H1 (cell line): ENCODE data around the gene COPZ2. TPM values are rescaled to one million over a fixed set of nuclear protein-coding genes. Genes with fewer than 3 reads are reported as not detected.

Source experiments
- CTCF ChIA-PET: fragments of 300-600 bp; sonication (Branson Sonifier 250); formaldehyde crosslinking; loops from one replicate; lab custom pipeline; 2021; ENCODE audit not compliant: partially characterized antibody; lab: Charles Lee
- POLR2A ChIA-PET: fragments of 300-600 bp; sonication (Branson Sonifier 250); formaldehyde crosslinking; loops from one replicate; lab custom pipeline; 2021; ENCODE audit warnings: inconsistent platforms; ENCODE audit not compliant: partially characterized antibody; lab: Charles Lee
- DNase-seq, 2 experiments: peaks; one replicate each; pipeline versions ENCODE4 v3.0.0 to v3.0.0-alpha.2; 2010 to 2022; ENCODE audit warnings: low spot score in 2 of 2, low read depth in 1 of 2, mixed read lengths in 1 of 2
- FAIRE-seq: peaks from 2 replicates; lab custom pipeline; 2011; peaks lifted over from hg19 to GRCh38; lab: Jason Lieb, UNC
- H2AFZ ChIP-seq: 2 replicates; pipeline ENCODE4 v1.8.1; 2012; ENCODE audit warnings: low read length, inconsistent platforms
- H2AK5ac ChIP-seq: 2 replicates; pipeline ENCODE4 v1.6.1; 2013; ENCODE audit warnings: low read depth, low read length
- H2BK120ac ChIP-seq: replicated peaks from 2 replicates; pipeline ENCODE3; 2013; ENCODE audit warnings: low read depth, low read length, inconsistent platforms
- H2BK12ac ChIP-seq: 2 replicates; pipeline ENCODE4 v1.6.1; 2013; ENCODE audit warnings: low read depth, low read length
- H2BK15ac ChIP-seq: 2 replicates; pipeline ENCODE4 v1.6.1; 2013; ENCODE audit warnings: low read length
- H2BK20ac ChIP-seq: 2 replicates; pipeline ENCODE4 v1.6.1; 2013; ENCODE audit warnings: low read length
- H2BK5ac ChIP-seq: 2 replicates; pipeline ENCODE4 v1.6.1; 2013; ENCODE audit warnings: low read depth, low read length
- H3K14ac ChIP-seq: 2 replicates; pipeline ENCODE4 v1.6.1; 2013; ENCODE audit warnings: inconsistent platforms; ENCODE audit not compliant: insufficient read length
- H3K18ac ChIP-seq: 2 replicates; pipeline ENCODE4 v1.6.1; 2013; ENCODE audit warnings: low read length; ENCODE audit errors: extremely low read depth
- H3K23ac ChIP-seq: 2 replicates; pipeline ENCODE4 v1.6.1; 2013; ENCODE audit warnings: inconsistent platforms; ENCODE audit not compliant: insufficient read length
- H3K23me2 ChIP-seq: 2 replicates; pipeline ENCODE4 v1.6.1; 2013; ENCODE audit warnings: low read depth, low read length
- H3K27ac ChIP-seq: 2 replicates; pipeline ENCODE4 v1.6.1; 2011; ENCODE audit warnings: low read depth, low read length, inconsistent platforms
- H3K27me3 ChIP-seq, 4 experiments: replicated peaks in 1 of 4; 1 replicate in 1 of 4; 2 replicates in 3 of 4; pipeline versions ENCODE4 v1.6.1 to v1.8.1; 2011 to 2013; ENCODE audit warnings: low read length in 3 of 4, mild to moderate bottlenecking in 3 of 4, inconsistent platforms in 2 of 4, mixed read lengths in 2 of 4, moderate library complexity in 1 of 4; ENCODE audit not compliant: control insufficient read depth in 3 of 4, insufficient read depth in 3 of 4; ENCODE audit errors: extremely low read depth in 1 of 4
- H3K36me3 ChIP-seq, 4 experiments: 2 replicates each; pipeline versions ENCODE4 v1.6.1 to v1.8.1; 2011 to 2013; ENCODE audit warnings: mild to moderate bottlenecking in 4 of 4, low read length in 3 of 4, moderate library complexity in 2 of 4, control low read depth in 1 of 4, inconsistent platforms in 1 of 4; ENCODE audit not compliant: insufficient read depth in 4 of 4, control insufficient read depth in 2 of 4
- H3K4ac ChIP-seq: replicated peaks from 2 replicates; pipeline ENCODE3; 2013; ENCODE audit warnings: low read length, low read depth, mixed read lengths, inconsistent platforms; ENCODE audit not compliant: insufficient read length
- H3K4me1 ChIP-seq, 4 experiments: replicated peaks in 1 of 4; 1 replicate in 1 of 4; 2 replicates in 3 of 4; pipeline versions ENCODE4 v1.6.1 to v1.8.1; 2011 to 2013; ENCODE audit warnings: low read length in 3 of 4, inconsistent platforms in 2 of 4, mixed read lengths in 1 of 4; ENCODE audit not compliant: insufficient read depth in 4 of 4, control insufficient read depth in 3 of 4
- H3K4me2 ChIP-seq, 2 experiments: 2 replicates each; pipeline versions ENCODE4 v1.6.1 to v1.8.1; 2011 to 2013; ENCODE audit warnings: low read depth in 2 of 2, low read length in 2 of 2, control low read depth in 1 of 2, inconsistent platforms in 1 of 2, mild to moderate bottlenecking in 1 of 2; ENCODE audit not compliant: insufficient read depth in 1 of 2
- H3K4me3 ChIP-seq, 4 experiments: fragments of 200-600, 300-600 bp in 1 of 4; sonication (generic), shearing (Covaris generic), sonication (Bioruptor Twin) in 1 of 4; 2 replicates each; pipeline versions ENCODE4 v1.5.1 to v1.8.1; 2011 to 2016; ENCODE audit warnings: low read length in 4 of 4, low read depth in 3 of 4, control low read depth in 2 of 4, inconsistent platforms in 2 of 4, mild to moderate bottlenecking in 2 of 4, mixed read lengths in 1 of 4, moderate library complexity in 1 of 4; ENCODE audit not compliant: insufficient read depth in 2 of 4; ENCODE audit errors: extremely low read depth in 1 of 4
- H3K56ac ChIP-seq: replicated peaks from 2 replicates; pipeline ENCODE3; 2013; ENCODE audit warnings: low read depth, mild to moderate bottlenecking, mixed read lengths, low read length, inconsistent platforms; ENCODE audit not compliant: insufficient read length
- H3K79me1 ChIP-seq: 2 replicates; pipeline ENCODE4 v1.6.1; 2013; ENCODE audit warnings: low read depth, low read length, control low read depth
- H3K79me2 ChIP-seq, 2 experiments: 2 replicates each; pipeline versions ENCODE4 v1.6.1 to v1.8.1; 2012 to 2013; ENCODE audit warnings: low read length in 2 of 2, mild to moderate bottlenecking in 2 of 2, inconsistent platforms in 1 of 2; ENCODE audit not compliant: insufficient read depth in 2 of 2, control insufficient read depth in 1 of 2
- H3K9ac ChIP-seq, 4 experiments: replicated peaks in 1 of 4; 1 replicate in 1 of 4; 2 replicates in 3 of 4; pipeline versions ENCODE4 v1.6.1 to v1.8.1; 2011 to 2013; ENCODE audit warnings: low read depth in 3 of 4, low read length in 3 of 4, control low read depth in 2 of 4, mild to moderate bottlenecking in 2 of 4, moderate library complexity in 2 of 4, inconsistent platforms in 1 of 4; ENCODE audit errors: extremely low read depth in 1 of 4
- H3K9me3 ChIP-seq, 2 experiments: 2 replicates each; pipeline versions ENCODE4 v1.6.1 to v1.8.1; 2012 to 2013; ENCODE audit warnings: mild to moderate bottlenecking in 2 of 2, moderate library complexity in 2 of 2, control low read depth in 1 of 2, inconsistent platforms in 1 of 2, low read depth in 1 of 2, low read length in 1 of 2, mixed read lengths in 1 of 2; ENCODE audit not compliant: insufficient read depth in 2 of 2
- H4K20me1 ChIP-seq, 2 experiments: replicated peaks in 1 of 2; 2 replicates each; pipeline versions ENCODE3 to v1.8.1; 2011 to 2013; ENCODE audit warnings: inconsistent platforms in 2 of 2, low read length in 2 of 2, mild to moderate bottlenecking in 1 of 2; ENCODE audit not compliant: insufficient read depth in 2 of 2, control insufficient read depth in 1 of 2
- H4K5ac ChIP-seq: 2 replicates; pipeline ENCODE4 v1.6.1; 2013; ENCODE audit warnings: low read length, low read depth, mixed read lengths, inconsistent platforms; ENCODE audit not compliant: insufficient read length
- H4K8ac ChIP-seq: 2 replicates; pipeline ENCODE4 v1.8.0; 2013; ENCODE audit warnings: mild to moderate bottlenecking, moderate library complexity, low read length, inconsistent platforms; ENCODE audit not compliant: insufficient read depth; ENCODE audit errors: extremely low read depth
- H4K91ac ChIP-seq: replicated peaks from 2 replicates; pipeline ENCODE3; 2013; ENCODE audit warnings: low read length, mixed read lengths, inconsistent platforms; ENCODE audit not compliant: insufficient read length
- CEBPB ChIP-seq: IDR thresholded peaks from 2 replicates; pipeline ENCODE4 v1.6.1; 2012; ENCODE audit warnings: low read depth, low read length
- KDM4A ChIP-seq: IDR thresholded peaks from one replicate; pipeline ENCODE4 v1.7.1; 2012; ENCODE audit warnings: low read depth, mild to moderate bottlenecking, moderate library complexity, low read length, inconsistent platforms; ENCODE audit not compliant: severe bottlenecking
- PHF8 ChIP-seq: fragments of 200-600 bp; sonication (generic); conservative IDR thresholded peaks from 2 replicates; pipeline ENCODE4 v1.7.1; 2012; ENCODE audit warnings: low read depth, mild to moderate bottlenecking, inconsistent platforms, low read length, moderate library complexity
- RBBP5 ChIP-seq: IDR thresholded peaks from 2 replicates; pipeline ENCODE4 v1.7.1; 2012; ENCODE audit warnings: low read depth, mild to moderate bottlenecking, inconsistent platforms, low read length, moderate library complexity, borderline replicate concordance
- SAP30 ChIP-seq: fragments of 300-600 bp; sonication (generic); IDR thresholded peaks from 2 replicates; pipeline ENCODE4 v1.7.1; 2012; ENCODE audit warnings: low read length, moderate library complexity, mild to moderate bottlenecking, inconsistent platforms; ENCODE audit not compliant: insufficient read depth, insufficient replicate concordance
- SIN3A ChIP-seq, 2 experiments: IDR thresholded peaks in 1 of 2; conservative IDR thresholded peaks in 1 of 2; 2 replicates each; pipeline ENCODE4 v1.6.1; 2011 to 2012; ENCODE audit warnings: low read length in 2 of 2, improper control_type of control experiment in 1 of 2, low read depth in 1 of 2, mild to moderate bottlenecking in 1 of 2
- SUZ12 ChIP-seq: fragments of 200-600 bp; sonication (generic); IDR thresholded peaks from 2 replicates; pipeline ENCODE4 v1.6.1; 2012; ENCODE audit warnings: mild to moderate bottlenecking, inconsistent platforms, low read length, moderate library complexity, mixed read lengths
- TBP ChIP-seq: IDR thresholded peaks from 2 replicates; pipeline ENCODE4 v1.6.1; 2011; ENCODE audit warnings: low read depth, low read length, improper control_type of control experiment
- WGBS, 2 experiments: shearing (Covaris generic) in 1 of 2; methylation state at CpG; one replicate each; pipeline versions ENCODE4 v1.1.6 to v1.1.7; 2013 to 2015; ENCODE audit warnings: low lambda C conversion rate in 2 of 2, mixed read lengths in 2 of 2, inconsistent platforms in 1 of 2, low coverage in 1 of 2, missing lambda C conversion rate in 1 of 2; ENCODE audit not compliant: insufficient replicate concordance in 2 of 2, insufficient coverage in 1 of 2, insufficient read length in 1 of 2; ENCODE audit errors: extremely low coverage in 1 of 2, missing lambda C conversion rate in 1 of 2; 5-methylcytosine and 5-hydroxymethylcytosine counted together
- polyA plus RNA-seq, 7 experiments: library from polyadenylated mRNA; depleted of rRNA in 3 of 7; stranded (reverse) in 5 of 7; unstranded in 2 of 7; fragments of >200 nt in 5 of 7; fragments of 200-250 nt in 2 of 7; gene quantifications; 1 replicate in 5 of 7; 2 replicates in 1 of 7; 4 replicates in 1 of 7; pipeline versions ENCODE4 v1.2.1 to v1.2.3, GENCODE V29; 2011 to 2013; ENCODE audit warnings: missing spikeins in 2 of 7, mixed read lengths in 2 of 7
- total RNA-seq: library from RNA; stranded (reverse); fragmentation: NEBNext Ultra II Directional; extraction: Animal tissue kit (Norgen Biotek cat#: 25700); gene quantifications from 2 replicates; pipeline ENCODE4 v1.2.1, GENCODE V29; 2021
- TF ChIP-seq, protein P1 (sequence below): IDR thresholded peaks from 2 replicates; pipeline ENCODE4 v1.6.1; 2012; ENCODE audit warnings: inconsistent platforms

COPZ2 gene
- total and polyA plus RNA-seq, 2 of the 8 experiments (the other 6 are each of a cell fraction or from before 2014, with no cell fraction given), result 0.24 TPM; not detected in 1

DNA sequence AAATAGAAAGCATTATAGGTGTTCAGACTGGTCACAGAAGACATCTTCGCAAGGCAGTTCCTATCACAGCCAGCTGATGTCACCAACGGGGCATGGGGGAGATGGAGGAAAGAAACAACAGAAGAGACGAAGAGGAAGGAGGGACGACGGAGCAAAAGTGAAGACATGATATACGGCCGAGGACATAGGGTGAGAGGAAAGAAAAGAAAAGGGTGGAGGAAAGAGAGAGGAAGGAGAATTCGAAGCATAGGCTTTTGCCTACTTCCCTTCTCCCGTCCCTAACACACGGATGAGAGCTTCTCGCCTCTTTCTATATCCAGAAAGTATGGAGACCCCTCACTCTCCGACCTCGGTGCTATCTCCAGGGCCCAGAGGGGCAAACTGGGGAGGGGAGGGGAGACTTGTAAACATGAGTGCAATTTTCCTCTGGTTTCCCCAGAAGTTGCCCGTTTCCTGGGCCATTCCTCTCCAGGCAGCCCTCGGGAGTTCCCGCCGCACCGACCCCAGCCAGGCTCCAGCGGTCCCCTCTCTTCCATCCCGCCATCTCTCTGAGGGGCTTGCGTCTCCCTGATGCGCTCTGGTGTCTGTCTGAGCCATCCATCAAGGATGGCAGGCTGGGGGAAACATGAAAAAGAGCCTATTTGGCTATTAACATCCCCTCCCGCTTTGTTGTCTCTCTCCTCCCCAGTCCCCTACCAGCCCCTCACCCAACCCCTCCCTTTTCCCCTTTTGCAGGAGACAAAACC, 26.0 kb downstream of the COPZ2 start:
- peak overlapping the region in 3 of 4 experiments; percentile 10 to 50 (median 16); a peak in 2 of 7 replicates for H3K9ac ChIP-seq
- peak overlapping the region; percentile 21 for H2BK120ac ChIP-seq
- no peaks in the 10 kb centered on the region for H3K36me3 ChIP-seq
- H3K79me2 ChIP-seq, result no peaks in the 10 kb centered on the region
- FAIRE-seq (peak; percentile 82), DNase-seq (peak in 1 of 2 experiments; percentile 72)
- H2BK20ac ChIP-seq, result no peak overlapping the region
- peaks cover 4 to 14% (median 9%) of the 10 kb centered on the region in 4 experiments for H3K4me1 ChIP-seq
- H2AK5ac ChIP-seq, result no peak overlapping the region
- H3K4me3 ChIP-seq, result peak overlapping the region; percentile 61 to 75 (median 66)
- no peak overlapping the region for H4K8ac ChIP-seq
- ChIA-PET POLR2A (interaction anchor here (0.6 to 2.2 kb wide), 15 partner anchors 8 to 1588 kb away, joined by 3 to 11 read pairs (median 4); partner anchors contain the start of genes CDK5RAP3 and NFE2L1), CTCF (interaction anchor here (0.6 to 27.8 kb wide), 13 partner anchors 9 to 382 kb away, joined by 3 to 698 read pairs (median 4); partner anchors contain the start of genes CDK5RAP3, PNPO, PRR15L and SCRN2)
- H3K4me2 ChIP-seq, result peak overlapping the region; percentile 88 to 99
- peak overlapping the region; percentile 4 for H4K91ac ChIP-seq
- H3K23me2 ChIP-seq, result peaks cover 8% of the 10 kb centered on the region
- H2BK12ac ChIP-seq, result no peak overlapping the region
- peak overlapping the region; percentile 96; the same call in 1 of the 2 replicates for H2AFZ ChIP-seq
- H3K56ac ChIP-seq, result no peak overlapping the region
- H3K79me1 ChIP-seq, result no peaks in the 10 kb centered on the region
- H3K4ac ChIP-seq, result no peak overlapping the region
- H3K18ac ChIP-seq, result peak overlapping the region; percentile 49; the same call in 1 of the 2 replicates
- no peak overlapping the region for H2BK5ac ChIP-seq
- no peaks in the 10 kb centered on the region for H4K20me1 ChIP-seq
- no peak overlapping the region for H3K14ac ChIP-seq
- H4K5ac ChIP-seq, result no peak overlapping the region
- no peak overlapping the region for H2BK15ac ChIP-seq
- no peak overlapping the region for H3K23ac ChIP-seq
- no peak overlapping the region for H3K27ac ChIP-seq
- WGBS, 2 experiments, result 7% methylated on average over 21 of the region's 23 CpGs; no CpG with 5 or more reads in 1 of the 2 experiments
- H3K9me3 ChIP-seq, result no peaks in the 10 kb centered on the region
- peaks cover 0 to 13% (median 8%) of the 10 kb centered on the region in 4 experiments; a peak in 6 of 7 replicates for H3K27me3 ChIP-seq
- TF ChIP-seq KDM4A, result peak; percentile 46
- TF ChIP-seq PHF8, result 0 out of 2 replicates have a peak, but pooled peaks have one; percentile 24
- peak in 1 of 2 experiments; percentile 49; a peak in 1 of 4 replicates for TF ChIP-seq SIN3A (conservative IDR thresholded peaks at IDR 0.05 in 1 of 2, IDR thresholded peaks at IDR 0.05 in 1 of 2; ENCODE audit: low read depth in 1 of 2, low read length in 2 of 2)
- no peak for TF ChIP-seq TBP
- TF ChIP-seq CEBPB, result no peak
- TF ChIP-seq RBBP5, result 0 out of 2 replicates have a peak, but pooled peaks have one; percentile 55
- TF ChIP-seq, protein P1, sequence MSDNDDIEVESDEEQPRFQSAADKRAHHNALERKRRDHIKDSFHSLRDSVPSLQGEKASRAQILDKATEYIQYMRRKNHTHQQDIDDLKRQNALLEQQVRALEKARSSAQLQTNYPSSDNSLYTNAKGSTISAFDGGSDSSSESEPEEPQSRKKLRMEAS, result 0 out of 2 replicates have a peak, but pooled peaks have one; percentile 6
- peak; percentile 56 for TF ChIP-seq SAP30
- no peak for TF ChIP-seq SUZ12
